ENCODE data around the gene HOXB3.
A peak's percentile ranks its signal among the peaks of the same experiment; 100 is the strongest.

DNA sequence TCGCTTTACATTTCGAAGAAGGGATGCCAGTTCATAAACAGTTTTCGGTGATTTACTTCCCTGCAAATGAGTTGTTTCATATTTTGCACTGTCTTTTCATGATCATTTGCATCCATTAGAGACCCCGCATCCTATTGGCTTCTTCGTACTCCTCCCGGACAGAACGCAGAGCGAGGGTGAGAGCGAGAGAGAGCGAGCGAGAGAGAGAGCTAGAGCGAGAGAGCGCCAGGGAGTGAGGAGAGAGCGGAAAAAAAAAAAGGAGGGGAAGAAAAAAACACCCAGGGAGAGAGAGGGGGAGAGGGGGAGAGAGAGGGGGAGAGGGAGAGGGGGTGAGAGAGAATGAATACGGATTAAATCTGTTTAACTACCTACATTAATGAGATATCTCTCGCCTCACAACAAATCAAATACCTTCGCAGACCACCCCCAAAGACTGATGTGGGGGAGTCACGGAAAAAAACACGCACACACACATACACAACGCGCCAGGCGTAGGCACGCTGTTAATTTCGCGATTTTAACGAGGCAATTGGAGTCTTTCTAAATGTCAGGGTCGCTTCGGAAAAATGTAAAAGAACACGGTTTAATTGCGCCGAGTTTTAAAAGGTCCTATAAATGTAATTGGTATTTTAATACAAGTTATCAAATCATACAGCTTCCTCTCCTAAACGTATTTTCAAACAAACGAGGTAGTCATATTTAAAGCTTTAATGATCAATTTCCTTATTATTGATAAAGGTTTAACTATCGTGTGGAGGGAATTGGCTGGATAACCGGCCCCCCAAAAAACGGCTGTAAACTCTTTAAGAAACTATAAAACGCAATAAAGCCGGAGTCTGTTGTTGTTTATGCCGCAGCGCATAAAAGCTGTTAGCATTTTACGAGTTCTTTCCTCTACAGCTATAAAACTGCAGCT is 25.3 kb upstream of the HOXB3 start, which contains the start of gene HOXB8:
- TF ChIP-seq, protein P1, sequence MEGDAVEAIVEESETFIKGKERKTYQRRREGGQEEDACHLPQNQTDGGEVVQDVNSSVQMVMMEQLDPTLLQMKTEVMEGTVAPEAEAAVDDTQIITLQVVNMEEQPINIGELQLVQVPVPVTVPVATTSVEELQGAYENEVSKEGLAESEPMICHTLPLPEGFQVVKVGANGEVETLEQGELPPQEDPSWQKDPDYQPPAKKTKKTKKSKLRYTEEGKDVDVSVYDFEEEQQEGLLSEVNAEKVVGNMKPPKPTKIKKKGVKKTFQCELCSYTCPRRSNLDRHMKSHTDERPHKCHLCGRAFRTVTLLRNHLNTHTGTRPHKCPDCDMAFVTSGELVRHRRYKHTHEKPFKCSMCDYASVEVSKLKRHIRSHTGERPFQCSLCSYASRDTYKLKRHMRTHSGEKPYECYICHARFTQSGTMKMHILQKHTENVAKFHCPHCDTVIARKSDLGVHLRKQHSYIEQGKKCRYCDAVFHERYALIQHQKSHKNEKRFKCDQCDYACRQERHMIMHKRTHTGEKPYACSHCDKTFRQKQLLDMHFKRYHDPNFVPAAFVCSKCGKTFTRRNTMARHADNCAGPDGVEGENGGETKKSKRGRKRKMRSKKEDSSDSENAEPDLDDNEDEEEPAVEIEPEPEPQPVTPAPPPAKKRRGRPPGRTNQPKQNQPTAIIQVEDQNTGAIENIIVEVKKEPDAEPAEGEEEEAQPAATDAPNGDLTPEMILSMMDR (IDR thresholded peaks at IDR 0.05), result no peak
- TF ChIP-seq EZH2 (IDR thresholded peaks at IDR 0.05), result peak; percentile 6

Data from neural progenitor cell (in vitro differentiated cells).